Endothelial cell of umbilical vein (primary cell): ENCODE data around the gene CD58. TPM values are rescaled to one million over a fixed set of nuclear protein-coding genes. Genes with fewer than 3 reads are reported as not detected.

Experiments used
- BruUV-seq: library from RNA; stranded (reverse); fragments of 400-500 nt; replicated peaks from 2 replicates; lab custom pipeline; 2021; lab: Mats Ljungman, UMichigan
- CTCF ChIA-PET: fragments of 300-600, 350-600 bp; sonication (Branson Sonifier 250); formaldehyde crosslinking; loops from one replicate; lab custom pipeline; 2021; ENCODE audit warnings: antibody characterized with exemption, inconsistent platforms; lab: Charles Lee
- POLR2A ChIA-PET: fragments of 300-600, 350-600 bp; sonication (Branson Sonifier 250); formaldehyde crosslinking; loops from one replicate; lab custom pipeline; 2021; ENCODE audit warnings: antibody characterized with exemption, inconsistent platforms; lab: Charles Lee
- DNase-seq: peaks from one replicate; pipeline ENCODE4 v3.0.0-alpha.2; 2011; ENCODE audit warnings: low read depth, low spot score
- FAIRE-seq: peaks from 2 replicates; lab custom pipeline; 2011; peaks lifted over from hg19 to GRCh38; lab: Jason Lieb, UNC
- H2AFZ ChIP-seq: 2 replicates; pipeline ENCODE4 v1.6.0; 2012; ENCODE audit warnings: low read depth, low read length, control low read depth, inconsistent platforms
- H3K27ac ChIP-seq: 2 replicates; pipeline ENCODE4 v1.5.1; 2011; ENCODE audit warnings: low read depth, mild to moderate bottlenecking, control low read depth, low read length, moderate library complexity; ENCODE audit not compliant: insufficient read depth
- H3K27me3 ChIP-seq, 2 experiments: 2 replicates each; pipeline versions ENCODE4 v1.6.0 to v1.6.1; 2011; ENCODE audit warnings: low read length in 2 of 2, mixed read lengths in 1 of 2; ENCODE audit not compliant: control insufficient read depth in 2 of 2, insufficient read depth in 2 of 2
- H3K36me3 ChIP-seq, 2 experiments: 2 replicates in 1 of 2; 3 replicates in 1 of 2; pipeline ENCODE4 v1.5.1; 2011; ENCODE audit warnings: low read length in 2 of 2, mild to moderate bottlenecking in 1 of 2, moderate library complexity in 1 of 2; ENCODE audit not compliant: control insufficient read depth in 2 of 2, insufficient read depth in 2 of 2; ENCODE audit errors: extremely low read depth in 1 of 2
- H3K4me1 ChIP-seq: 3 replicates; pipeline ENCODE4 v1.5.1; 2011; ENCODE audit warnings: mild to moderate bottlenecking, low read length; ENCODE audit not compliant: control insufficient read depth, insufficient read depth; ENCODE audit errors: extremely low read depth
- H3K4me2 ChIP-seq: 2 replicates; pipeline ENCODE4 v1.6.1; 2011; ENCODE audit warnings: low read length, control low read depth, mixed read lengths; ENCODE audit not compliant: insufficient read depth
- H3K4me3 ChIP-seq, 3 experiments: fragments of 200-600 bp in 1 of 3; sonication (generic), shearing (Covaris generic) in 1 of 3; replicated peaks in 1 of 3; 2 replicates each; pipeline ENCODE4 v1.5.1; 2011 to 2016; ENCODE audit warnings: control low read depth in 3 of 3, low read length in 3 of 3, mild to moderate bottlenecking in 2 of 3, inconsistent platforms in 1 of 3, low read depth in 1 of 3, moderate library complexity in 1 of 3; ENCODE audit not compliant: insufficient read depth in 1 of 3
- H3K79me2 ChIP-seq: 2 replicates; pipeline ENCODE4 v1.6.0; 2012; ENCODE audit warnings: low read length, inconsistent platforms; ENCODE audit not compliant: control insufficient read depth, insufficient read depth
- H3K9ac ChIP-seq: replicated peaks from 2 replicates; pipeline ENCODE3; 2011; ENCODE audit warnings: low read length, control low read depth; ENCODE audit not compliant: insufficient read depth; ENCODE audit errors: extremely low read depth
- H3K9me1 ChIP-seq: replicated peaks from 3 replicates; pipeline ENCODE4 v1.6.0; 2011; ENCODE audit warnings: mild to moderate bottlenecking, low read length; ENCODE audit not compliant: control insufficient read depth, insufficient read depth; ENCODE audit errors: extremely low read depth
- H3K9me3 ChIP-seq: replicated peaks from 2 replicates; pipeline ENCODE4 v1.5.1; 2012; ENCODE audit warnings: low read length, inconsistent platforms; ENCODE audit not compliant: control insufficient read depth, insufficient read depth
- H4K20me1 ChIP-seq: replicated peaks from 2 replicates; pipeline ENCODE3; 2011; ENCODE audit warnings: mild to moderate bottlenecking, low read length; ENCODE audit not compliant: control insufficient read depth, insufficient read depth; ENCODE audit errors: extremely low read depth
- CTCF ChIP-seq, 2 donors: IDR thresholded peaks; 1 replicate in 1 of 2; 2 replicates in 1 of 2; pipeline ENCODE4 v1.5.1; 2011; ENCODE audit warnings: low read length in 2 of 2, mild to moderate bottlenecking in 2 of 2, moderate library complexity in 2 of 2, control low read depth in 1 of 2, inconsistent platforms in 1 of 2, low read depth in 1 of 2; ENCODE audit not compliant: insufficient read depth in 1 of 2; ENCODE audit errors: extremely low read depth in 1 of 2
- EZH2 ChIP-seq: IDR thresholded peaks from 2 replicates; pipeline ENCODE4 v1.6.1; 2012; ENCODE audit warnings: borderline replicate concordance, low read depth, mild to moderate bottlenecking, moderate library complexity, low read length, inconsistent platforms; ENCODE audit not compliant: severe bottlenecking
- FOS ChIP-seq: IDR thresholded peaks from 2 replicates; pipeline ENCODE4 v1.6.1; 2011; ENCODE audit warnings: mild to moderate bottlenecking, low read length, moderate library complexity, borderline replicate concordance; ENCODE audit not compliant: insufficient read depth
- GATA2 ChIP-seq: IDR thresholded peaks from 2 replicates; pipeline ENCODE4 v1.7.0; 2011; ENCODE audit warnings: low read depth, mild to moderate bottlenecking, moderate library complexity, mixed read lengths, low read length; ENCODE audit not compliant: insufficient read length, insufficient read depth
- JUN ChIP-seq: IDR thresholded peaks from 2 replicates; pipeline ENCODE4 v1.6.1; 2011; ENCODE audit warnings: borderline replicate concordance, low read depth; ENCODE audit not compliant: insufficient read length, insufficient read depth
- MAX ChIP-seq: IDR thresholded peaks from 2 replicates; pipeline ENCODE4 v1.6.1; 2011; ENCODE audit not compliant: insufficient read depth, insufficient read length
- MYC ChIP-seq: IDR thresholded peaks from one replicate; pipeline ENCODE4 v1.6.1; 2011; ENCODE audit warnings: mild to moderate bottlenecking, low read depth, low read length
- POLR2A ChIP-seq: IDR thresholded peaks from 2 replicates; pipeline ENCODE4 v1.6.1; 2012; ENCODE audit warnings: low read depth, mild to moderate bottlenecking, control low read depth, low read length
- POLR2AphosphoS5 ChIP-seq: IDR thresholded peaks from 2 replicates; pipeline ENCODE4 v1.6.1; 2012; ENCODE audit warnings: low read depth, mild to moderate bottlenecking, control low read depth, low read length, moderate library complexity; ENCODE audit not compliant: insufficient read depth
- dilution Hi-C: fragments of 300-500 bp; cut with MboI; formaldehyde crosslinking; loops from one replicate; pipeline ENCODE4 v1.15.0; 2019; ENCODE audit warnings: low sequenced_read_pairs; ENCODE audit not compliant: extremely low pct_ligation_motif_present
- intact Hi-C: fragments of 100-400 bp; cut with micrococcal nuclease; formaldehyde crosslinking; loops from one replicate; pipeline ENCODE4 v1.10.0; 2022
- polyA plus RNA-seq, 4 experiments: library from polyadenylated mRNA; depleted of rRNA in 3 of 4; stranded (reverse) in 3 of 4; unstranded in 1 of 4; fragments of >200 nt; gene quantifications; 2 replicates each; pipeline versions ENCODE4 v1.2.1 to v1.2.3, GENCODE V29; 2011 to 2012; ENCODE audit warnings: missing spikeins in 1 of 4
- total RNA-seq: library from RNA; stranded (reverse); gene quantifications from 2 replicates; pipeline ENCODE4 v1.2.3, GENCODE V29; 2021

The CD58 gene
- total and polyA plus RNA-seq, 2 donors (not counting 3 experiments of a cell fraction or from before 2014, with no cell fraction given) = 9.8 to 12.7 TPM

GRCh38 chr1:116465845-116466685 is 104.8 kb downstream of the CD58 start:
- CTCF ChIA-PET = interaction anchor here (1.5 to 2.0 kb wide), 2 partner anchors 19 to 30 kb away, joined by 4 to 5 read pairs; no protein-coding TSS in a partner anchor
- Histone ChIP-seq H2AFZ (no peak overlapping the region), H3K9me1 (no peaks in the 10 kb centered on the region), H3K4me3 (no peak overlapping the region), H3K27ac (no peak overlapping the region), H3K4me1 (no peaks in the 10 kb centered on the region), H3K9ac (no peak overlapping the region), H3K36me3 (no peaks in the 10 kb centered on the region), H3K79me2 (no peaks in the 10 kb centered on the region), H3K27me3 (peaks cover 0 to 4% of the 10 kb centered on the region in 2 experiments), H4K20me1 (no peaks in the 10 kb centered on the region), H3K9me3 (no peaks in the 10 kb centered on the region), H3K4me2 (no peak overlapping the region)
- FAIRE-seq (no peak), DNase-seq (no peak)
- no TSS peak for BruUV-seq
- POLR2A ChIA-PET = no interaction called here
- intact Hi-C loops = loop anchor here (2.0 kb wide), 1 partner anchor 47 kb away; no protein-coding TSS in a partner anchor
- TF ChIP-seq MYC = no peak
- no peak for TF ChIP-seq MAX
- TF ChIP-seq POLR2AphosphoS5 = no peak
- TF ChIP-seq EZH2 = no peak
- TF ChIP-seq CTCF (IDR thresholded peaks at IDR 0.05; ENCODE audit: extremely low read depth in 1 of 2, insufficient read depth in 1 of 2, low read depth in 1 of 2, low read length in 2 of 2) = no peak
- TF ChIP-seq POLR2A = no peak
- TF ChIP-seq FOS = no peak
- TF ChIP-seq GATA2 = no peak
- TF ChIP-seq JUN = no peak
- dilution Hi-C loops = no loop called here
